ENCODE results near the gene ZNF518A. TPM values are rescaled to one million over a fixed set of nuclear protein-coding genes. Genes with fewer than 3 reads are reported as not detected.

ZNF518A gene
- polyA plus RNA-seq, 1 donor from 2014 or later: 56.7 TPM

GRCh38 chr10:96211764-96212163 lies 81.7 kb downstream of the ZNF518A start:
- Histone ChIP-seq H3K27me3 (ENCODE audit: insufficient read depth, low read depth, low read length) (no peaks in the 10 kb centered on the region), H3K27ac (ENCODE audit: low read length) (no peak overlapping the region), H3K4me2 (ENCODE audit: low read length) (no peak overlapping the region), H3K79me2 (replicated peaks; ENCODE audit: insufficient read depth, low read length) (no peaks in the 10 kb centered on the region), H3K9me2 (ENCODE audit: insufficient read depth, low read length) (no peaks in the 10 kb centered on the region), H3F3A (ENCODE audit: insufficient read depth, low read length, poor library complexity, severe bottlenecking) (no peaks in the 10 kb centered on the region), H3K9ac (ENCODE audit: low read length) (no peak overlapping the region), H3K4me3 (ENCODE audit: low read length) (no peak overlapping the region), H3K36me3 (ENCODE audit: insufficient read depth, low read length) (no peaks in the 10 kb centered on the region), H3K9me3 (ENCODE audit: low read length) (no peaks in the 10 kb centered on the region), H2AFZ (ENCODE audit: low read depth, low read length) (no peak overlapping the region), H4K20me1 (ENCODE audit: insufficient read depth) (no peaks in the 10 kb centered on the region)
- TF ChIP-seq SMC3 (conservative IDR thresholded peaks at IDR 0.05; ENCODE audit: poor library complexity) (no peak), EP300 (conservative IDR thresholded peaks at IDR 0.05; ENCODE audit: poor library complexity, severe bottlenecking) (no peak), TAF1 (IDR thresholded peaks at IDR 0.05; ENCODE audit: low read depth) (no peak), RAD21 (conservative IDR thresholded peaks at IDR 0.05) (no peak), CTCF (IDR thresholded peaks at IDR 0.05; ENCODE audit: poor library complexity, severe bottlenecking) (no peak), POLR2AphosphoS5 (IDR thresholded peaks at IDR 0.05) (no peak)

GRCh38 chr10:96212911-96213310 lies 82.8 kb downstream of the ZNF518A start:
- H3K27ac ChIP-seq (ENCODE audit: low read length): no peak overlapping the region
- no peaks in the 10 kb centered on the region for H3K27me3 ChIP-seq (ENCODE audit: insufficient read depth, low read depth, low read length)
- H3K9me3 ChIP-seq (ENCODE audit: low read length): no peaks in the 10 kb centered on the region
- no peaks in the 10 kb centered on the region for H4K20me1 ChIP-seq (ENCODE audit: insufficient read depth)
- H3K36me3 ChIP-seq (ENCODE audit: insufficient read depth, low read length): no peaks in the 10 kb centered on the region
- no peak overlapping the region for H3K9ac ChIP-seq (ENCODE audit: low read length)
- H3K4me2 ChIP-seq (ENCODE audit: low read length): no peak overlapping the region
- TF ChIP-seq MXI1 (conservative IDR thresholded peaks at IDR 0.05; ENCODE audit: poor library complexity, severe bottlenecking): no peak
- no peak for TF ChIP-seq EZH2 (IDR thresholded peaks at IDR 0.05; ENCODE audit: borderline replicate concordance, insufficient read depth, low read length, poor library complexity, severe bottlenecking)
- no peak overlapping the region for H3K4me3 ChIP-seq (ENCODE audit: low read length)
- H3K9me2 ChIP-seq (ENCODE audit: insufficient read depth, low read length): no peaks in the 10 kb centered on the region
- no peaks in the 10 kb centered on the region for H3F3A ChIP-seq (ENCODE audit: insufficient read depth, low read length, poor library complexity, severe bottlenecking)
- H2AFZ ChIP-seq (ENCODE audit: low read depth, low read length): no peak overlapping the region
- H3K79me2 ChIP-seq (replicated peaks; ENCODE audit: insufficient read depth, low read length): no peaks in the 10 kb centered on the region

Small RNA genes within 50 kb of the gene (small RNA-seq; reads per million reads assigned to genes)
- 0 to 1.2 (median 0) reads per million in 3 experiments for gene RNU6-271P

Other genes with a start within 250 kb of the ZNF518A start
- gene CC2D2B, start 222.3 kb upstream of the ZNF518A start, polyA plus RNA-seq: 0.61 TPM in 1 of 2 replicates, not detected in the other
- gene CCNJ, start 86.7 kb upstream of the ZNF518A start, polyA plus RNA-seq: 38.0 and 41.0 TPM in 2 replicates
- not detected in 2 replicates for gene BLNK, start 141.3 kb downstream of the ZNF518A start, polyA plus RNA-seq
- gene DNTT, start 174.1 kb downstream of the ZNF518A start, polyA plus RNA-seq: not detected in 2 replicates
- not detected in 2 replicates for gene OPALIN, start 228.7 kb downstream of the ZNF518A start, polyA plus RNA-seq